GM12872 (cell line): ENCODE measurements around the gene TMEM178B.

Experiments used
- TF ChIP-seq, protein P1 (sequence below): IDR thresholded peaks from 3 replicates; pipeline ENCODE4 v1.5.1; 2011; ENCODE audit warnings: low read depth, mild to moderate bottlenecking, low read length, moderate library complexity; ENCODE audit not compliant: insufficient read depth

Gene TMEM178B

DNA sequence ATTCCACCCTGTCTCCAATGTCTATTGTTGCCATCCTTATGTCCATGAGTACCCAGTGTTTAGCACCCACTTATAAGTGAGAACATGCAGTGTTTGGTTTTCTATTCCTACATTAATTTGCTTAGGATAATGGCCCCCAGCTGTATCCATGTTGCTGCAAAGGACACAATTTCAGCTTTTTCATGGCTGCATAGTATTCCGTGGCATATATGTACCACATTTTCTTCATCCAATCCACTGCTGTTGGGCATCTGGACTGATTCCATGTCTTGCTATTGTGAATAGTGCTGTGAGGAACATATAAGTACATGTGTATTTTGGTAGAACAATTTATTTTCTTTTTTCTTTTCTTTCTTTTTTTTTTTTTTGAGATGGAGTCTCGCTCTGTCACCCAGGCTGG lies 68.2 kb downstream of the TMEM178B start:
- TF ChIP-seq, protein P1, sequence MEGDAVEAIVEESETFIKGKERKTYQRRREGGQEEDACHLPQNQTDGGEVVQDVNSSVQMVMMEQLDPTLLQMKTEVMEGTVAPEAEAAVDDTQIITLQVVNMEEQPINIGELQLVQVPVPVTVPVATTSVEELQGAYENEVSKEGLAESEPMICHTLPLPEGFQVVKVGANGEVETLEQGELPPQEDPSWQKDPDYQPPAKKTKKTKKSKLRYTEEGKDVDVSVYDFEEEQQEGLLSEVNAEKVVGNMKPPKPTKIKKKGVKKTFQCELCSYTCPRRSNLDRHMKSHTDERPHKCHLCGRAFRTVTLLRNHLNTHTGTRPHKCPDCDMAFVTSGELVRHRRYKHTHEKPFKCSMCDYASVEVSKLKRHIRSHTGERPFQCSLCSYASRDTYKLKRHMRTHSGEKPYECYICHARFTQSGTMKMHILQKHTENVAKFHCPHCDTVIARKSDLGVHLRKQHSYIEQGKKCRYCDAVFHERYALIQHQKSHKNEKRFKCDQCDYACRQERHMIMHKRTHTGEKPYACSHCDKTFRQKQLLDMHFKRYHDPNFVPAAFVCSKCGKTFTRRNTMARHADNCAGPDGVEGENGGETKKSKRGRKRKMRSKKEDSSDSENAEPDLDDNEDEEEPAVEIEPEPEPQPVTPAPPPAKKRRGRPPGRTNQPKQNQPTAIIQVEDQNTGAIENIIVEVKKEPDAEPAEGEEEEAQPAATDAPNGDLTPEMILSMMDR, result no peak

DNA sequence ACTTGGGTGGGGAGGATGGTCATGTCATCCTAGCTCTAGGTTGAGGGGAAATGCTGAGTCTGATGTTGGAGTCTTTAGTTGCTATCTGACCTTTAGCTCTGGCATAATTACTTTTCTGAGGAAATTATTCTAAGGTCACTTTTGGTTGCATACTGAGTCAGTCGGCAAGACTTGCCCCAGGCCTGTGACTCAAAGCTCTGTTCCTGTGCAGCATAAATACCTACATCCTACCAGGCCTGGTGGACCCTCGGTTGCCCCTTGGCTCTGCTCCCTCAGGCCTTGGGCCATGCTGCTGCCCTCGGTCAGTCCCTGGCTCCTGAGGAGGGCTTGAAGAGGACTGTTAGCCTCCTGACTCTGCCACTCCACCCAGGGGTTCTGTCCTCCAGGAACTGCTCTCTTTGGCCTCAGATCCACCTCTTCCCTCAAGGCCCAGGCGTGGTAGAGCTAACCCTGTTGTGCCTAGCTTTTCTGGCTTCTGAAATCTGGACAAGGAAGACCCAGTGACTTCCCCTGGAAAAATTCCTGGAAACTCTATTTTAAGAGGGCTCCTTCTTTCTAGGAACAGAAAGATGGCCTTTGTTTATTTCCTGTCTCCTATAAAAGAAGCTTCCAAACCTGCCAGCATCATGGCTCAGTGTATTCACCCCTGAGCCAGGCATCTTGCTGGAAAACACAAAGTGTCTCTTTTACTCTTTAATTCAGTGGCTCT lies 71.2 kb downstream of the TMEM178B start:
- TF ChIP-seq, protein P1, result no peak

DNA sequence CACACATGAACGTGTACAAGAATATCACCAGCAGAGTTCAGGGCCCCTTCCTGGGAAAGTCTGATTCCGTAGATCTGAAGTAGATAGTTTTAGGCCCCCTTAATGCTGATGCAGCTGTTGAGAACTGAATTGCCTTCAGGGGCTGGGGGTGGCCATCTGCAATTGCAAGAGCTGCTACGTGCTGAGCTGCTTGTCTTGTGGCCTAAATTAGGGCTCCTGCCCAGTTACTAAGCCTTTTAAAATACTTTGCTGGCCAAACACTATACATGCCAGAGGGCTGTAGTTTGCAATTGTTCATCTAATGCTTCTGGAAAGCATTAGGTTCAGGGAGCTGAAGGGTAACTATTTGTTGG lies 71.7 kb downstream of the TMEM178B start:
- TF ChIP-seq, protein P1, result no peak

DNA sequence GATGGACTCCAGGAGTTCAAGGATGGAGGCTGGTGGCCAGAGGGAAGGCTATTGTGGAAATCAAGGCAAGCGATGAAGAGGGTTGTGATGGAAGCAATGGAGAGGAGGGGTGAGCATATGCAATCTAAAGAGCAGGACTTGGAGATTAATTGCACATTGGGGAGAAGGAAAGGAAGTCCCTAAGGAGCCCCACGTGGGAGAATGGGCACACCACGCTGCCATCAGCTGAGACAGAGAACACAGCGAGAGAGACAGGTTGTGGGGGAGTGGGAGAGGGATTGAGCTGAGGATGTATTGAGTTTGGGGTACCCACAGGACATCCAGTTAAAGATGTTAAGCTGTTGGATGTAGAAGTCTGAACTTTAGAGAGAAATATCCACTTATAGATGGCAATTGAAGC lies 73.6 kb downstream of the TMEM178B start:
- TF ChIP-seq, protein P1, result no peak

DNA sequence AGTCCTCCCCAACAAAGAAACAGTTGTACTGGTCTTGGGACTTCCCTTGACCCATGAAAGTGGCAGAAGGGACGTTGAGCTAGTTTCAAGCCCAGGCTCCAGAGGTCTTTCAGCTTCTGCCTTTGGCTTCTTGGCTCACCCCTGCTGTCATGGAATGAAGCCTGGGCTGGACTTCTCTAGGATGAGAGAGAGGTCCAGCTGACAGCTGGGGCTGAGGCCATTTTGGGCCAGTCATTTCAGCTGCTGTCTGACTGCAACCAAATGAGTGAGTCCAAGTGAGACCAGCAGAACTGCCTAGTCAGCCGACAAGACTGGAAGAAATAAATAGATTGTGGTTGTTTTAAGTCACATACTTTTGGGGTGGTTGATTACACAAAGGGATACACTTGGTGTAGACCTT lies 76.6 kb downstream of the TMEM178B start:
- TF ChIP-seq, protein P1, result no peak

DNA sequence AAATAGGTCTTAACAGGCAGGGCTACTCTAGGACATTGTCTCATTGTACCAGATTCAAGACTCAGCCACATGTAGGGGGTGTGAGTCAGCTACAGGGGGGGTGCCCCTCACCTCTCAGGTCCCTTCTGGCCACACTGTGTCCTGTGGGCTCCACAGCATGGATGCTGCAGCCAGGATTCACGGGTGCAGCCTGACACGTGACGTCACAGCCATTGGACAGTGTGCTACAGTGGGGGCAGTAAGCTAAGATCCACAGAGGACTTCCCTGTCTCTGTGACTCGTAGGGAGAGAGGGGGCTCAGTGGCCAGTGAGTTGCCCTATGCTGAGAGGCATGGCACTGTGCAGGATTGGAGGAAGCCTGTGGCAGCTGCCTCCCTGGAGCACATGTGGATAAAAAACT lies 77.9 kb downstream of the TMEM178B start:
- TF ChIP-seq, protein P1, result no peak

DNA sequence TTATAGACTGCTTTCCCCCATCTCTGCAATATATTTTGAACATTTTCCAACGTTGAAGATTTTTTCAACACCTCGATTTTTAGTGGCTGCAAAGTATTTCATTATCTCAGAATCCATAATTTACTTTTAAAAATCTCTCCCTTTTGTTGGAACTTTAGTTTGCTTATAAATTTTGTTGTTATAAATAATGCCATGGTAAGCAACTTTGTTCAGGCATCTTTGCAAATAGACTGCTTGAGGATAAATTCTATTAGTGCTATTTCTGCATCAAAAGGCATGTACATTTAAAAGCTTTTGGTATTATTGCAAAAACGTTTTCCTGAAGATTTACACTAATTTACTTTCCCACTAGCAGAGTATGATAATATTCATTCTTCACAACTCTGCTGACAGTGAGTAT lies 79.4 kb downstream of the TMEM178B start:
- TF ChIP-seq, protein P1, result no peak
